Activated T-cell treated with anti-CD3 and anti-CD28 coated beads, Interleukin-2, amount 50 U/mL, for 4 hours (primary cell): ENCODE data around the gene RGS6. TPM values are rescaled to one million over a fixed set of nuclear protein-coding genes. Genes with fewer than 3 reads are reported as not detected.

Source experiments
- ATAC-seq, 2 donors: fragments of 200-7000 bp; cut with Tn5 transposase; one replicate each; pipeline ENCODE4 v1.10.0; 2021
- DNase-seq: peaks from one replicate; pipeline ENCODE4 v3.0.0-alpha.2; 2020
- H3K27me3 Mint-ChIP-seq: one replicate; pipeline ENCODE4 v1.8.0; 2021; ENCODE audit warnings: low read depth, mixed read lengths
- H3K36me3 Mint-ChIP-seq: one replicate; pipeline ENCODE4 v1.8.0; 2022; ENCODE audit warnings: mixed read lengths; ENCODE audit not compliant: insufficient read depth
- H3K4me1 Mint-ChIP-seq: one replicate; pipeline ENCODE4 v1.8.0; 2021; ENCODE audit warnings: low read depth, mixed read lengths
- H3K4me3 Mint-ChIP-seq: one replicate; pipeline ENCODE4 v1.8.0; 2021; ENCODE audit warnings: mild to moderate bottlenecking, moderate library complexity, mixed read lengths
- H3K9me3 Mint-ChIP-seq: one replicate; pipeline ENCODE4 v1.8.0; 2021; ENCODE audit warnings: mixed read lengths
- total RNA-seq, 3 donors: library from RNA; stranded (reverse); gene quantifications; one replicate each; pipeline ENCODE4 v1.2.1, GENCODE V29; 2021

Gene RGS6
- total RNA-seq, 3 donors from 2014 or later, result 0.03 TPM; not detected in 2

- Mint-ChIP-seq H3K4me3 (no peak overlapping the region), H3K4me1 (no peaks in the 10 kb centered on the region), H3K9me3 (no peaks in the 10 kb centered on the region), H3K27me3 (peaks cover 5% of the 10 kb centered on the region), H3K36me3 (no peaks in the 10 kb centered on the region)
- ATAC-seq, result no peak
- no peak for DNase-seq
Measured at GRCh38 chr14:72366619-72367018, 434.4 kb downstream of the RGS6 start.

- no peaks in the 10 kb centered on the region for H3K36me3 Mint-ChIP-seq
Measured at GRCh38 chr14:72369106-72369505, 436.9 kb downstream of the RGS6 start.

GRCh38 chr14:72377016-72377415 is 444.8 kb downstream of the RGS6 start:
- DNase-seq (no peak), ATAC-seq (no peak)
- H3K27me3 Mint-ChIP-seq, result peaks cover 15% of the 10 kb centered on the region
- H3K9me3 Mint-ChIP-seq, result peaks cover 18% of the 10 kb centered on the region
- no peaks in the 10 kb centered on the region for H3K4me1 Mint-ChIP-seq
- H3K36me3 Mint-ChIP-seq, result no peaks in the 10 kb centered on the region
- no peak overlapping the region for H3K4me3 Mint-ChIP-seq

More at GRCh38 chr14:72369106-72369505, 436.9 kb downstream of the RGS6 start:
- no peak overlapping the region for H3K4me3 Mint-ChIP-seq
- ATAC-seq (no peak), DNase-seq (no peak)
- H3K9me3 Mint-ChIP-seq, result no peaks in the 10 kb centered on the region
- H3K4me1 Mint-ChIP-seq, result no peaks in the 10 kb centered on the region
- peaks cover 8% of the 10 kb centered on the region for H3K27me3 Mint-ChIP-seq

DNA sequence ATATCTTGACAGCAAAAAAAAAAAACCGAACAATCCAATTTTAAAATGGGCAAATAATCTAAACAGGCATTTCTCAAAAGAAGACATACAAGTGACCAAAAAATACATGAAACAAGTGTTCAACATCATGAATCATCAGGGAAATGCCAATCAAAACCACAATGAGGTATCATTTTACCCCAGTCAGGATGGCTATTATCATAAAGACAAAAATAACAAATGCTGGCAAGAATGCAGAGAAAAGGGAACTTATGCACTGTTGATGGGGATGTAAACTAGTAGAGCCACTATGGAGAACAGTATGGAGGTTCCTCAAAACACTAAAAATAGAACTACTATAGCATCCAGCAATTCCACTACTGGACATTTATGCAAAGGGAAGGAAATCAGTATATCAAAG is 448.2 kb downstream of the RGS6 start:
- Mint-ChIP-seq H3K36me3 (no peaks in the 10 kb centered on the region), H3K9me3 (peaks cover 13% of the 10 kb centered on the region), H3K27me3 (peaks cover 22% of the 10 kb centered on the region), H3K4me1 (no peaks in the 10 kb centered on the region), H3K4me3 (no peak overlapping the region)
- ATAC-seq (no peak), DNase-seq (no peak)

DNA sequence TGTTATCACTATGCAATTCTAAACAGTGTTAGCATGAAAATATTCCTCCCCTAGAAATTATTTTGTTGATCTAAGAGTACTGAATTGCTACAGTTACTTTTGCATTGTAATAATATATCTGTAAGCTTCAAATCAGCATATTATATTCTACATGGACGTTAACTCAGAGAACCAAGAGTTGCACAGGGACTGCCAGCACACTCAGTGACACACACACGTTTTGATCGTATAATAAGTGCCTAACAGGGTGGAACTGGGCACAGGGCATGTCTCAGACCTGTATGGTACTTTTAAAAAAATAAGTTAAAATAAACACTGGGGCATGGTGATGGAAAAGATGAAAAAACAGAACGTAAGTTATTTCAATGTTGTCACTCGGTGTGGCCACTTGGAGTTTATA is 451.6 kb downstream of the RGS6 start:
- Mint-ChIP-seq H3K4me3 (no peak overlapping the region), H3K4me1 (no peaks in the 10 kb centered on the region), H3K36me3 (no peaks in the 10 kb centered on the region), H3K27me3 (peaks cover 21% of the 10 kb centered on the region), H3K9me3 (no peaks in the 10 kb centered on the region)
- ATAC-seq (no peak), DNase-seq (no peak)

- DNase-seq (no peak), ATAC-seq (no peak)
- Mint-ChIP-seq H3K9me3 (no peaks in the 10 kb centered on the region), H3K27me3 (peaks cover 17% of the 10 kb centered on the region), H3K4me3 (no peak overlapping the region), H3K36me3 (no peaks in the 10 kb centered on the region), H3K4me1 (no peaks in the 10 kb centered on the region)
Measured at GRCh38 chr14:72387726-72388125, 455.5 kb downstream of the RGS6 start.

GRCh38 chr14:72389200-72389599 is 457.0 kb downstream of the RGS6 start:
- Mint-ChIP-seq H3K4me1 (no peaks in the 10 kb centered on the region), H3K36me3 (no peaks in the 10 kb centered on the region), H3K27me3 (peaks cover 10% of the 10 kb centered on the region), H3K9me3 (peaks cover 8% of the 10 kb centered on the region), H3K4me3 (no peak overlapping the region)
- no peak for ATAC-seq
- no peak for DNase-seq

DNA sequence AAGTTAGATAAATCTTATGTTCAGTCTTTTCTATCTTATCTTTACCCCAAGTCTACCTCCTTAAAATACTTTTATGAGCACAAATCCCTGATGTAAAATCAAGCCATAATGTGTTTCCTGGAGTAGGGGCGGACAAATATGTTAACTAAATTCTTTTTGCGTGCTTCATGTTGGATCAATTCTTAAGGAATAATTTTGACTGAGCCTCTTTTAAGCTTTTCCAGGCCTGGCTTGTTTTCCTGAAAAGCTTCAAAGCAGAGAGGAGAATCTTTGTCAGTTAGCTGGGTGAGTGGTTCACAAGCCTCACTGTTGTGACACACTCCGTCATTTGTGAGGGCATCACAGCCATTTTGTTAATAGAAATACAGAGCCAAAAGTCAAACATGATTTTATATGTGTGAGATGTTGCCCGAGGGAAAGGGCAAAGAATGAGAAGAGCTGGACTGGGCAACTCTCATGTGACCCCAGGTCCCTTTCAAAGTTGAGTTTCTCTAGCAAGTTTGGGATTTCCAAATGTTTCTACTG is 468.9 kb downstream of the RGS6 start:
- ATAC-seq (no peak), DNase-seq (no peak)
- Mint-ChIP-seq H3K4me1 (peaks cover 14% of the 10 kb centered on the region), H3K27me3 (peaks cover 25% of the 10 kb centered on the region), H3K9me3 (peaks cover under 1% of the 10 kb centered on the region), H3K4me3 (no peak overlapping the region), H3K36me3 (no peaks in the 10 kb centered on the region)

DNA sequence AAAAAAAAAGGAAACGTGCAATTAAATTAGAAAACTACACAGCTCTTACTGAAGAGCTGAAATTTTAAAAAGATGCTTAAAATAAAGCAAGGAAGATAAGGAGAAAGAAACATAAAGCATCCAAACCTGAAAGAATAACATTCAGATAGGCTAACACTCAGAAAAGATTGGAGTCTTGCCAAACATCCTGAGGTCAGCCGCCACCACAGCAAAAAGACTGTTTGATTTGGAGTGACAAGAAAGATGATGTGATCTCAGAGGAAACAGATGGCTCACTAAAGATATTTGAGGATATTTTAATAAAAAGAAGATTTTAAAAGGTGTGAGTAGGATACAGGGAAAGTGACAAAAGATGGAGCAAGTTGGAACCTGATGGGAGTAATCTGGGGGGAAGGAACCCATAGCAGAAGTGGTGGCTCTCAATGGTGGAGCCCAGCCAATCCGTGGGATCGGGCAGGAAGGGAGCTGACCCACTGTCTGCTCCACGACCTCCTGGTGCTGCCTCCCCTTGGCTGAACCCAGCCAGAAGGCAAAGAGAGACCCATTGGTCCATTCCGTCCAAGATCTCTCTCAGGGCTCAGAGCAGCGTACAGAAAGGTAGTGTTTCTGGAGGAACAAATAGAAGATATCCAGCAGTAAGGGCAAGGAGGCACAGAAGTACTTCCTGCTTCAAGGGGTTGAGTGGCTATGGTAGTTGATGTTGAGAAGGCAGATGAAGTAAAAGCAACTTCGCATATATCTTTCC is 469.6 kb downstream of the RGS6 start:
- H3K9me3 Mint-ChIP-seq, result no peaks in the 10 kb centered on the region
- peaks cover 14% of the 10 kb centered on the region for H3K4me1 Mint-ChIP-seq
- H3K36me3 Mint-ChIP-seq, result no peaks in the 10 kb centered on the region
- no peak overlapping the region for H3K4me3 Mint-ChIP-seq
- ATAC-seq, result no peak
- DNase-seq, result no peak
- H3K27me3 Mint-ChIP-seq, result peaks cover 25% of the 10 kb centered on the region

GRCh38 chr14:72402377-72402772 is 470.1 kb downstream of the RGS6 start:
- peaks cover 14% of the 10 kb centered on the region for H3K4me1 Mint-ChIP-seq
- H3K36me3 Mint-ChIP-seq, result no peaks in the 10 kb centered on the region
- ATAC-seq, result no peak
- peaks cover 25% of the 10 kb centered on the region for H3K27me3 Mint-ChIP-seq
- no peak overlapping the region for H3K4me3 Mint-ChIP-seq
- DNase-seq, result no peak
- no peaks in the 10 kb centered on the region for H3K9me3 Mint-ChIP-seq

DNA sequence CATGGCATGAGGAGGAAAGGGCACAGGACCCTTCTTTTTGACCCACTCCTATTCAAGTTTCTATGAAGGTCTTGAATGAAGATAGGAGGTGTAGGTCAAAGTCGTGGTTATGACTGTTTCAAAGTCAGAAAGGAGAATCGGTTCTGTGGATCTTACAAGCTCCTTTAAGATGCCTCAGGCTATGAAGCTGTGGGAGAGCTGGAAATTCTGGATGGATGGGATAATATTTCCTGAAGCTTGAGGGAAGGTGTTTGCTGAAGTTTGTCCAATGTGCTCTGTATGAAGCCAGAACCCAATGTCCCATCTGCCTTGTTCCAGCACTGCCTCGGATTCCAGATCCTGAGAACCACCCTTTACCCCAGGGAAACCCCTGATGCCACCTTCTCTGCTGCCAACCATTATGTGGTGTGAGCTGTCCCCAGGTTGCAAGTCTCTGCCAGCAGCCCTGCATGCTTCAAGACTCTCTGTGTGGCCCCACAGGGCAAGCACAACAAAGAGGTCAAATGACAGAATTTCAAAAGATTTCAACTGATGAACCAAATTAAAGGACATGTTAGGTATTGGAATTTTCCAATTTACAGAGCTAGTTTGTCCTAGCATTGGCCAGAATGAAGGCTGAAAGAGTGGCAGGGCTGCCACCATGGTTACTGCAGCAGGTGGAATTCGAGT is 472.0 kb downstream of the RGS6 start:
- Mint-ChIP-seq H3K4me1 (peaks cover 14% of the 10 kb centered on the region), H3K27me3 (peaks cover 25% of the 10 kb centered on the region), H3K4me3 (no peak overlapping the region), H3K9me3 (no peaks in the 10 kb centered on the region), H3K36me3 (no peaks in the 10 kb centered on the region)
- ATAC-seq (no peak), DNase-seq (no peak)

DNA sequence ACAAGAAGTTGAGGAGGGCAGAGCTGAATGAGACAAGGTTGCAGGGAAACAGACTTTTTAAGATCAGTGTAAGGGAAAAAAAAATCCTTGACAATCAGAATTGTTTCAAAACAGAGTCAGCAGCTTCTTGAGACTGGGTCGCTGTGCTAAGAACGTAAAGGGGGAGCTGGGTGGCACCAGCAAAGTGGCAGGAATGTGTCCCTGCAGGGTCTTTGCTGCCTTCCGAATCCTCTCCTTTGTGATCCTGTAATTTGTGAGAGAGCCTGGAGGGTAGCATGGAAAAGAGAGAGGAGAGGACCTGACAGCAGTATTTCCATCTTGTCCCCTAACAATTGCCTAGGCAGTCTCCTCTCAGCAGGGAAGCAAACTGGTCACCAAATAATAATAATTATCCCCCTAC is 472.8 kb downstream of the RGS6 start:
- Mint-ChIP-seq H3K36me3 (no peaks in the 10 kb centered on the region), H3K4me3 (no peak overlapping the region), H3K27me3 (peaks cover 25% of the 10 kb centered on the region), H3K9me3 (no peaks in the 10 kb centered on the region), H3K4me1 (peaks cover 14% of the 10 kb centered on the region)
- DNase-seq, result no peak
- ATAC-seq, result no peak

GRCh38 chr14:72408020-72408419 is 475.8 kb downstream of the RGS6 start:
- H3K4me1 Mint-ChIP-seq, result no peaks in the 10 kb centered on the region
- no peaks in the 10 kb centered on the region for H3K9me3 Mint-ChIP-seq
- no peak for ATAC-seq
- peaks cover 13% of the 10 kb centered on the region for H3K27me3 Mint-ChIP-seq
- H3K36me3 Mint-ChIP-seq, result no peaks in the 10 kb centered on the region
- H3K4me3 Mint-ChIP-seq, result no peak overlapping the region
- DNase-seq, result no peak

DNA sequence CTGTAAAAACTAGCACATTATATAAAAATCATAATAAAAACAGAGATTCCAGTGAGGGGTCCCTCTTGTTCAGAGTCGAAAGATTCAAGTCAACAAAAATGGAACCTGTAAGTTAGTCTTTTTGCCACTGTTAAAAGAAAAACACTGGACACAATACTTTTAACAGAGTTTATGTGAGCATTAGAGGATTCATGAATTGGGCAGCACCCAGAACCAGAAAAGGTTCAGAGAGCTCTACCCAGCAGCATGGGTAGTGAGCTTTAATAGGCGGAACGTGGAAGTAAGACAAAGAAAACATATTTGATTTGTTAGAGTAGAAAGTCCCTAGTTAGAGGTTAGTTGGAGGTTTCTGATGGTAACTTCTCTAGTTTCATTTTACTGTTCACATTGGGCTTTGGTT is 476.8 kb downstream of the RGS6 start:
- H3K4me3 Mint-ChIP-seq, result no peak overlapping the region
- ATAC-seq (no peak), DNase-seq (no peak)
- no peaks in the 10 kb centered on the region for H3K4me1 Mint-ChIP-seq
- no peaks in the 10 kb centered on the region for H3K36me3 Mint-ChIP-seq
- H3K27me3 Mint-ChIP-seq, result peaks cover 10% of the 10 kb centered on the region
- H3K9me3 Mint-ChIP-seq, result no peaks in the 10 kb centered on the region
